Trophoblast cell (in vitro differentiated cells and primary cell): Measurements from ENCODE around the gene PNPLA5.

Experiments
- DNase-seq, 2 donors: peaks; one replicate each; pipeline ENCODE4 v3.0.0-alpha.2; 2016
- H2AFZ ChIP-seq: 2 replicates; pipeline ENCODE4 v1.6.1; 2013; ENCODE audit warnings: low read length, moderate library complexity, mild to moderate bottlenecking; ENCODE audit not compliant: insufficient read depth, poor library complexity
- H2AK5ac ChIP-seq: 2 replicates; pipeline ENCODE4 v1.6.1; 2013; ENCODE audit warnings: mild to moderate bottlenecking, low read length
- H2BK120ac ChIP-seq: 2 replicates; pipeline ENCODE4 v1.6.1; 2013; ENCODE audit warnings: low read length, mild to moderate bottlenecking, moderate library complexity; ENCODE audit not compliant: insufficient read depth, poor library complexity
- H2BK12ac ChIP-seq: 2 replicates; pipeline ENCODE4 v1.6.1; 2013; ENCODE audit warnings: mild to moderate bottlenecking, low read length, moderate library complexity
- H2BK5ac ChIP-seq: 2 replicates; pipeline ENCODE4 v1.6.1; 2013; ENCODE audit warnings: low read length, low read depth, moderate library complexity, mild to moderate bottlenecking; ENCODE audit not compliant: poor library complexity
- H3K14ac ChIP-seq: 2 replicates; pipeline ENCODE4 v1.6.1; 2013; ENCODE audit warnings: mild to moderate bottlenecking, low read length
- H3K18ac ChIP-seq: 2 replicates; pipeline ENCODE4 v1.6.1; 2013; ENCODE audit warnings: mild to moderate bottlenecking, low read length
- H3K23ac ChIP-seq: 2 replicates; pipeline ENCODE4 v1.6.1; 2013; ENCODE audit warnings: low read length
- H3K27ac ChIP-seq: 2 replicates; pipeline ENCODE4 v1.5.1; 2013; ENCODE audit warnings: low read depth, mild to moderate bottlenecking, inconsistent platforms, low read length, moderate library complexity
- H3K27me3 ChIP-seq: 2 replicates; pipeline ENCODE4 v1.6.1; 2013; ENCODE audit warnings: inconsistent platforms, mild to moderate bottlenecking, low read length, moderate library complexity; ENCODE audit not compliant: insufficient read depth
- H3K36me3 ChIP-seq, 2 experiments: 1 replicate in 1 of 2; 2 replicates in 1 of 2; pipeline ENCODE4 v1.6.1; 2013; ENCODE audit warnings: low read length in 2 of 2, mild to moderate bottlenecking in 2 of 2, moderate library complexity in 1 of 2; ENCODE audit not compliant: insufficient read depth in 2 of 2, control insufficient read depth in 1 of 2
- H3K4ac ChIP-seq: 2 replicates; pipeline ENCODE4 v1.6.1; 2013; ENCODE audit warnings: low read depth, mild to moderate bottlenecking, low read length, moderate library complexity
- H3K4me1 ChIP-seq, 2 experiments: 1 replicate in 1 of 2; 2 replicates in 1 of 2; pipeline ENCODE4 v1.6.1; 2013; ENCODE audit warnings: low read length in 2 of 2, mild to moderate bottlenecking in 2 of 2, moderate library complexity in 1 of 2; ENCODE audit not compliant: insufficient read depth in 2 of 2, control insufficient read depth in 1 of 2
- H3K4me2 ChIP-seq: 2 replicates; pipeline ENCODE4 v1.6.1; 2013; ENCODE audit warnings: inconsistent platforms, mild to moderate bottlenecking, low read length, moderate library complexity
- H3K4me3 ChIP-seq: 2 replicates; pipeline ENCODE4 v1.5.1; 2013; ENCODE audit warnings: mild to moderate bottlenecking, low read depth, low read length, inconsistent platforms
- H3K79me1 ChIP-seq: one replicate; pipeline ENCODE4 v1.6.1; 2013; ENCODE audit warnings: low read length
- H3K79me2 ChIP-seq: 2 replicates; pipeline ENCODE4 v1.6.1; 2013; ENCODE audit warnings: low read length, mild to moderate bottlenecking; ENCODE audit not compliant: control insufficient read depth, insufficient read depth, poor library complexity
- H3K9ac ChIP-seq: 2 replicates; pipeline ENCODE4 v1.6.1; 2013; ENCODE audit warnings: mild to moderate bottlenecking, low read length
- H3K9me3 ChIP-seq: 2 replicates; pipeline ENCODE4 v1.6.1; 2013; ENCODE audit warnings: low read depth, mild to moderate bottlenecking, control low read depth, inconsistent platforms, low read length; ENCODE audit not compliant: insufficient read depth
- H4K12ac ChIP-seq: 2 replicates; pipeline ENCODE4 v1.6.1; 2013; ENCODE audit warnings: low read depth, mild to moderate bottlenecking, low read length, moderate library complexity
- H4K8ac ChIP-seq: 2 replicates; pipeline ENCODE4 v1.6.1; 2013; ENCODE audit warnings: low read depth, mild to moderate bottlenecking, low read length, moderate library complexity
- H4K91ac ChIP-seq: one replicate; pipeline ENCODE4 v1.6.1; 2013; ENCODE audit warnings: low read depth, mild to moderate bottlenecking, low read length, moderate library complexity
- WGBS: extraction: QIAGEN DNeasy Blood & Tissue Kit; methylation state at CpG from one replicate; pipeline ENCODE4 v1.1.7; 2013; ENCODE audit warnings: missing lambda C conversion rate; ENCODE audit not compliant: insufficient read length, insufficient coverage; ENCODE audit errors: extremely low coverage; 5-methylcytosine and 5-hydroxymethylcytosine counted together

The PNPLA5 gene

GRCh38 chr22:43853328-43853931 is 38.4 kb downstream of the PNPLA5 start:
- Histone ChIP-seq H4K12ac (no peak overlapping the region), H2AFZ (no peak overlapping the region), H4K91ac (no peak overlapping the region), H3K79me2 (no peaks in the 10 kb centered on the region), H3K4me2 (no peak overlapping the region), H2AK5ac (no peak overlapping the region), H3K4me1 (no peaks in the 10 kb centered on the region), H3K27me3 (no peaks in the 10 kb centered on the region), H3K36me3 (no peaks in the 10 kb centered on the region), H3K4ac (no peak overlapping the region), H3K4me3 (no peak overlapping the region), H2BK5ac (no peak overlapping the region), H3K14ac (no peak overlapping the region), H2BK120ac (no peak overlapping the region), H4K8ac (no peak overlapping the region), H3K9ac (no peak overlapping the region), H3K9me3 (no peaks in the 10 kb centered on the region), H3K23ac (no peak overlapping the region), H3K18ac (no peak overlapping the region), H3K79me1 (no peaks in the 10 kb centered on the region), H2BK12ac (no peak overlapping the region), H3K27ac (no peak overlapping the region)
- DNase-seq: no peak
- WGBS: no CpG with 5 or more reads among the region's 10 CpGs

GRCh38 chr22:43852573-43853327 is 39.1 kb downstream of the PNPLA5 start:
- Histone ChIP-seq H4K91ac (no peak overlapping the region), H2BK5ac (no peak overlapping the region), H3K14ac (no peak overlapping the region), H3K4me3 (no peak overlapping the region), H2AFZ (no peak overlapping the region), H3K4me1 (no peaks in the 10 kb centered on the region), H3K36me3 (no peaks in the 10 kb centered on the region), H3K9me3 (peaks cover 3% of the 10 kb centered on the region), H2AK5ac (no peak overlapping the region), H3K18ac (no peak overlapping the region), H3K4ac (no peak overlapping the region), H4K12ac (no peak overlapping the region), H3K23ac (no peak overlapping the region), H3K79me2 (no peaks in the 10 kb centered on the region), H2BK12ac (no peak overlapping the region), H4K8ac (no peak overlapping the region), H3K79me1 (no peaks in the 10 kb centered on the region), H3K27me3 (no peaks in the 10 kb centered on the region), H3K4me2 (no peak overlapping the region), H3K9ac (no peak overlapping the region), H3K27ac (no peak overlapping the region), H2BK120ac (no peak overlapping the region)
- WGBS: no CpG with 5 or more reads among the region's 19 CpGs
- DNase-seq: no peak

DNA sequence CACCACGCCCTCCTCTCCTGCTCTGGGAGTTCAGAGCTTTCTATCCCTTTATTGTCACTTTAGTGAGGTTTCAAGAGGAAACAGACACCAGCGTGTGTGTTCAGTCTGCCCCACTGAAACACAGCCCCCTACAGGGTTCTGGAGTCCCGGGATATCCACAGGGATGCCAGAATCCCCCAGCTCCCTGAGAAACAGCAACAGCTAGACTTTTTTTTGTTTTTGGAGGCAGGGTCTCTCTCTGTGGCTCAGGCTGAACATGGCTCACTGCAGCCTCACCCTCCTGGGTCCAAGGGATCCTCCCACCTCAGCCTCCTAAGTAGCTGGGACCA is 39.9 kb downstream of the PNPLA5 start:
- WGBS: no CpG with 5 or more reads among the region's 3 CpGs
- Histone ChIP-seq H2BK120ac (no peak overlapping the region), H3K36me3 (no peaks in the 10 kb centered on the region), H3K4ac (no peak overlapping the region), H4K12ac (no peak overlapping the region), H3K14ac (no peak overlapping the region), H4K91ac (no peak overlapping the region), H4K8ac (no peak overlapping the region), H3K18ac (no peak overlapping the region), H3K9ac (no peak overlapping the region), H3K4me2 (no peak overlapping the region), H3K23ac (no peak overlapping the region), H2AFZ (no peak overlapping the region), H3K27me3 (no peaks in the 10 kb centered on the region), H3K27ac (no peak overlapping the region), H2AK5ac (no peak overlapping the region), H3K79me2 (no peaks in the 10 kb centered on the region), H3K4me1 (no peaks in the 10 kb centered on the region), H3K9me3 (peaks cover 3% of the 10 kb centered on the region), H3K4me3 (no peak overlapping the region), H3K79me1 (no peaks in the 10 kb centered on the region), H2BK12ac (no peak overlapping the region), H2BK5ac (no peak overlapping the region)
- no peak for DNase-seq

- Histone ChIP-seq H2AK5ac (no peak overlapping the region), H3K4me1 (no peaks in the 10 kb centered on the region), H3K23ac (no peak overlapping the region), H3K79me1 (no peaks in the 10 kb centered on the region), H3K27ac (no peak overlapping the region), H3K4me3 (no peak overlapping the region), H3K14ac (no peak overlapping the region), H3K27me3 (no peaks in the 10 kb centered on the region), H4K91ac (no peak overlapping the region), H3K79me2 (no peaks in the 10 kb centered on the region), H3K4me2 (no peak overlapping the region), H4K12ac (no peak overlapping the region), H2BK5ac (no peak overlapping the region), H3K18ac (no peak overlapping the region), H3K9me3 (peaks cover 3% of the 10 kb centered on the region), H3K9ac (no peak overlapping the region), H3K36me3 (no peaks in the 10 kb centered on the region), H3K4ac (no peak overlapping the region), H4K8ac (no peak overlapping the region), H2BK120ac (no peak overlapping the region), H2AFZ (no peak overlapping the region), H2BK12ac (no peak overlapping the region)
- WGBS: no CpG with 5 or more reads among the region's 13 CpGs
- no peak for DNase-seq
Measured at GRCh38 chr22:43851058-43851978, 40.5 kb downstream of the PNPLA5 start.
